Parathyroid adenoma (tissue), 2 donors: ENCODE results near the gene SFXN5.

Experiments
- H2AFZ ChIP-seq: fragments of 300-600 bp; sonication (generic); one replicate; pipeline ENCODE4 v1.7.0; 2017; ENCODE audit warnings: antibody characterized with exemption, mild to moderate bottlenecking
- H3K27ac ChIP-seq: fragments of 300-600 bp; sonication (generic); one replicate; pipeline ENCODE4 v1.7.0; 2017
- H3K27me3 ChIP-seq: fragments of 300-600 bp; sonication (generic); one replicate; pipeline ENCODE4 v1.7.0; 2017; ENCODE audit warnings: low read length; ENCODE audit not compliant: control insufficient read depth, insufficient read depth
- H3K36me3 ChIP-seq: fragments of 300-600 bp; sonication (generic); one replicate; pipeline ENCODE4 v1.7.0; 2017; ENCODE audit warnings: low read length; ENCODE audit not compliant: control insufficient read depth, insufficient read depth
- H3K4me1 ChIP-seq: fragments of 300-600 bp; sonication (generic); one replicate; pipeline ENCODE4 v1.7.0; 2017; ENCODE audit warnings: control low read depth
- H3K4me2 ChIP-seq: fragments of 300-600 bp; sonication (generic); one replicate; pipeline ENCODE4 v1.7.0; 2017; ENCODE audit warnings: low read length
- H3K4me3 ChIP-seq: fragments of 300-600 bp; sonication (generic); one replicate; pipeline ENCODE4 v1.7.0; 2017; ENCODE audit warnings: low read depth, low read length
- H3K79me2 ChIP-seq: fragments of 300-600 bp; sonication (generic); one replicate; pipeline ENCODE4 v1.7.0; 2017; ENCODE audit warnings: control low read depth
- H3K9ac ChIP-seq: fragments of 300-600 bp; sonication (generic); one replicate; pipeline ENCODE4 v1.7.0; 2017; ENCODE audit warnings: mild to moderate bottlenecking
- H3K9me3 ChIP-seq: fragments of 300-600 bp; sonication (generic); one replicate; pipeline ENCODE4 v1.7.0; 2017; ENCODE audit warnings: low read length; ENCODE audit not compliant: control insufficient read depth
- CTCF ChIP-seq: fragments of 300-600 bp; sonication (generic); IDR thresholded peaks from one replicate; pipeline ENCODE4 v1.7.0; 2017; ENCODE audit warnings: antibody characterized with exemption, mild to moderate bottlenecking
- donor health status: primary hyperparathyroidism.

The SFXN5 gene

GRCh38 chr2:72993147-72993932 lies 78.2 kb downstream of the SFXN5 start:
- H3K4me2 ChIP-seq: no peak overlapping the region
- H3K27ac ChIP-seq: no peak overlapping the region
- H3K27me3 ChIP-seq: no peaks in the 10 kb centered on the region
- no peaks in the 10 kb centered on the region for H3K9me3 ChIP-seq
- no peak overlapping the region for H2AFZ ChIP-seq
- no peaks in the 10 kb centered on the region for H3K4me1 ChIP-seq
- TF ChIP-seq CTCF: peak; percentile 87
- H3K79me2 ChIP-seq: peaks cover 4% of the 10 kb centered on the region
- H3K36me3 ChIP-seq: no peaks in the 10 kb centered on the region
- no peak overlapping the region for H3K9ac ChIP-seq
- H3K4me3 ChIP-seq: no peak overlapping the region

GRCh38 chr2:72992734-72993102 lies 78.8 kb downstream of the SFXN5 start:
- TF ChIP-seq CTCF: no peak
- Histone ChIP-seq H3K36me3 (no peaks in the 10 kb centered on the region), H3K79me2 (peaks cover 4% of the 10 kb centered on the region), H2AFZ (no peak overlapping the region), H3K9ac (no peak overlapping the region), H3K4me2 (no peak overlapping the region), H3K4me3 (no peak overlapping the region), H3K9me3 (no peaks in the 10 kb centered on the region), H3K27ac (no peak overlapping the region), H3K27me3 (no peaks in the 10 kb centered on the region), H3K4me1 (no peaks in the 10 kb centered on the region)

- no peak overlapping the region for H2AFZ ChIP-seq
- no peak for TF ChIP-seq CTCF
- no peak overlapping the region for H3K27ac ChIP-seq
- no peaks in the 10 kb centered on the region for H3K27me3 ChIP-seq
- H3K9ac ChIP-seq: no peak overlapping the region
- no peaks in the 10 kb centered on the region for H3K36me3 ChIP-seq
- no peak overlapping the region for H3K4me3 ChIP-seq
- H3K4me1 ChIP-seq: no peaks in the 10 kb centered on the region
- H3K9me3 ChIP-seq: no peaks in the 10 kb centered on the region
- no peak overlapping the region for H3K4me2 ChIP-seq
- H3K79me2 ChIP-seq: peaks cover 4% of the 10 kb centered on the region
Observed at GRCh38 chr2:72991980-72992733, 79.4 kb downstream of the SFXN5 start.

GRCh38 chr2:72991439-72991725 lies 80.1 kb downstream of the SFXN5 start:
- no peak overlapping the region for H3K27ac ChIP-seq

More at GRCh38 chr2:72991439-72991725, 80.1 kb downstream of the SFXN5 start:
- no peak overlapping the region for H3K9ac ChIP-seq
- peaks cover 4% of the 10 kb centered on the region for H3K79me2 ChIP-seq
- H3K9me3 ChIP-seq: no peaks in the 10 kb centered on the region
- H3K36me3 ChIP-seq: no peaks in the 10 kb centered on the region
- no peak for TF ChIP-seq CTCF
- H3K27me3 ChIP-seq: no peaks in the 10 kb centered on the region
- peaks cover 2% of the 10 kb centered on the region for H3K4me1 ChIP-seq
- H2AFZ ChIP-seq: no peak overlapping the region
- H3K4me3 ChIP-seq: no peak overlapping the region
- no peak overlapping the region for H3K4me2 ChIP-seq
